Fibroblast of villous mesenchyme (primary cell): ENCODE measurements around the gene PCDH9. TPM values are rescaled to one million over a fixed set of nuclear protein-coding genes. Genes with fewer than 3 reads are reported as not detected.

ENCODE experiments used
- DNase-seq: peaks from one replicate; pipeline ENCODE4 v3.0.0-alpha.2; 2010; ENCODE audit warnings: low read depth
- H3K4me3 ChIP-seq: 2 replicates; pipeline ENCODE4 v1.5.1; 2011; ENCODE audit warnings: low read depth, mild to moderate bottlenecking, low read length
- total RNA-seq: library from RNA; depleted of rRNA; stranded (reverse); fragments of >200 nt; gene quantifications from 2 replicates; pipeline ENCODE4 v1.2.3, GENCODE V29; 2012
- TF ChIP-seq, protein P1 (sequence below): IDR thresholded peaks from 2 replicates; pipeline ENCODE4 v1.5.1; 2012; ENCODE audit warnings: low read depth, mild to moderate bottlenecking, low read length; ENCODE audit not compliant: insufficient read depth

PCDH9 gene
- total RNA-seq, 1 donor = 9.9 TPM

DNA sequence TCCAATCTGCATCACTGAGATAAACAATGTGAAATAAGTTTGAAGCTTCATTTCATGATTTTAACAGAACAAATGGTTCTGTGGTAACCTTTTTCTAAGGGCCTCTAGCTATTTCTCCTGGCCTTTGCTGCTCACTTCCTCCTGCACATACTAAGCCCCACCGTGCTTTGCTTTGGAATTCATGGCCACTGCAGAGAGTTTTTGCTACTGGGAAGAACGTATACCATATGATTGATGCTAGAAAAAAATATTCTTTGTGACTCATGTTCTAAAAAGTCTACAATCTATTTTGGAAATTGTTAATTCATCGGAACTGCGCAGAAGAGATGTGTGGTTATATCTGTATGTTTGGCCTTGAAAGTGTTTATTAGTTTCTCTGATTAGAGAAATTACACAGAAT is 747.3 kb downstream of the PCDH9 start:
- no peak overlapping the region for H3K4me3 ChIP-seq
- TF ChIP-seq, protein P1, sequence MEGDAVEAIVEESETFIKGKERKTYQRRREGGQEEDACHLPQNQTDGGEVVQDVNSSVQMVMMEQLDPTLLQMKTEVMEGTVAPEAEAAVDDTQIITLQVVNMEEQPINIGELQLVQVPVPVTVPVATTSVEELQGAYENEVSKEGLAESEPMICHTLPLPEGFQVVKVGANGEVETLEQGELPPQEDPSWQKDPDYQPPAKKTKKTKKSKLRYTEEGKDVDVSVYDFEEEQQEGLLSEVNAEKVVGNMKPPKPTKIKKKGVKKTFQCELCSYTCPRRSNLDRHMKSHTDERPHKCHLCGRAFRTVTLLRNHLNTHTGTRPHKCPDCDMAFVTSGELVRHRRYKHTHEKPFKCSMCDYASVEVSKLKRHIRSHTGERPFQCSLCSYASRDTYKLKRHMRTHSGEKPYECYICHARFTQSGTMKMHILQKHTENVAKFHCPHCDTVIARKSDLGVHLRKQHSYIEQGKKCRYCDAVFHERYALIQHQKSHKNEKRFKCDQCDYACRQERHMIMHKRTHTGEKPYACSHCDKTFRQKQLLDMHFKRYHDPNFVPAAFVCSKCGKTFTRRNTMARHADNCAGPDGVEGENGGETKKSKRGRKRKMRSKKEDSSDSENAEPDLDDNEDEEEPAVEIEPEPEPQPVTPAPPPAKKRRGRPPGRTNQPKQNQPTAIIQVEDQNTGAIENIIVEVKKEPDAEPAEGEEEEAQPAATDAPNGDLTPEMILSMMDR = no peak
- no peak for DNase-seq

DNA sequence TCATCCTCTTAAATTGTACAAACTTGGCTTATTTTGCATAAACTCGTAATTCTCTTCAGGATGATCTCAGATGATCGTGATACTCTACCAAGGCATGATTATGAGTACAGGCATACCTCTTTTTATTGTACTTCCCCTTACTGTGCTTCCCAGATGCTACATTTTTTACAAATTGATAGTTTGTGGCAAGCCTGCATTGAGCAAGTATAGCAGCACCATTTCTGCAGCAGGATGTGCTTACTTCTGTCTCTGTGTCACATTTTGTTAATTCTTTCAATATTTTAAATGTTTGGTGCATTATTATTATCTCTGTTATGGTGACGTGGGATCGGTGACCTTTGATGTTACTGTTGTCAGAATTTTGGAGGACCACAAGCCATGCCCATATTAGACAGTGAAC is 752.3 kb downstream of the PCDH9 start:
- no peak for DNase-seq
- no peak overlapping the region for H3K4me3 ChIP-seq
- TF ChIP-seq, protein P1 = no peak

DNA sequence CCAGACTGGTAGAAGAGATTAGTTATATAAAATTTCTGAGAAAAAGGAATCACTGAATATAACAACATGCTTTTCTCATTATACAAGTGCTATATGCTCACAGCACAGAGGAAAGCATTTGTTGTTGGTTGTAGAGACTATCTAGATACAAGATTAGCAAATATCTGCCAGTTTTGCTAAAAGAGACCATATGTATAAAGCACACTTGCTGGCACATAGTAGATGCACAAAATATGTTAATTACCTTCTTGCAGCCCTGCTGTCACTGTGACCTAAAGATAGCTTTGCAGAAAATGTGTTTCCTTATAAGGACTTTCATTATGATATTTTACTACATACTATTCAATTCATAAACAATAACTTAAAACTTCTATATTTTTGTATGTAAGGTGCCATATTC is 755.1 kb downstream of the PCDH9 start:
- no peak overlapping the region for H3K4me3 ChIP-seq
- no peak for DNase-seq
- TF ChIP-seq, protein P1 = no peak

DNA sequence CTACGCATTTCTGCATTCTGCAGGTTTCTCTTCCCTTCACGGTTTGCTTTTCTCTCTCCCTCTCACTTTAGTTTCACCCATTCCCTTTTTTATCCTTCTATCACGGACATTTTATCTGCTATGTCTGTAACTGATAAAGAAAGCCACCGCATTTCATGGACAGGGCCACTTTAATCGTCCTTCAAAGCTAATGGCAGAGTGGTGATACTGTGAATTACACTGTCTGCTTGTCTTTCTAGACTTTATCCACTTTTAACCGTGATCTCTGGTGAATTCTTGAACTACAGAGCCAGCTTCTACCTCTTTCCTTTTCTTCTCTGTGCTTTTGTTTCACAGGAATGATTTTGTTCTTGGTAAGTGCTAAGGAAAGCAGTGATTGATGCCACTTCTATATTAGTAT is 760.4 kb downstream of the PCDH9 start:
- H3K4me3 ChIP-seq = no peak overlapping the region
- TF ChIP-seq, protein P1 = no peak
- no peak for DNase-seq

DNA sequence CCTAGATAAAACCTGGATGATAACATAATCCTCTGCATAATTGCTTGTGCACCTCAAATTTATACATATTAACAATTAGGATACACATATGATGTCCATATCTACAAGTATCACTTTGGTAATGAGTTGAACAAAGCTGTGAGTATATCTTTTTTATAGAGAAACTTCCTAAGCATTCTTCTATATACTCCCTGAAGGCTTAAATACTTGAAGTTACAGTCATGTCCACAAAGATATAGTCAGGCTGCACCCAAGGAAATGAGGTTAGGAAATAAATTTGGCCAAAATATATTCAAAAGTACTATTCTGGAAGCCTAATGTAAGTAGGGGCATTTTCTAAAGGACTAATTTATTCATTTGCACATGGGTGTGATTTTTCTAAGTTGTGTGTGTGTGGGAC is 761.5 kb downstream of the PCDH9 start:
- TF ChIP-seq, protein P1 = no peak
- H3K4me3 ChIP-seq = no peak overlapping the region
- no peak for DNase-seq

DNA sequence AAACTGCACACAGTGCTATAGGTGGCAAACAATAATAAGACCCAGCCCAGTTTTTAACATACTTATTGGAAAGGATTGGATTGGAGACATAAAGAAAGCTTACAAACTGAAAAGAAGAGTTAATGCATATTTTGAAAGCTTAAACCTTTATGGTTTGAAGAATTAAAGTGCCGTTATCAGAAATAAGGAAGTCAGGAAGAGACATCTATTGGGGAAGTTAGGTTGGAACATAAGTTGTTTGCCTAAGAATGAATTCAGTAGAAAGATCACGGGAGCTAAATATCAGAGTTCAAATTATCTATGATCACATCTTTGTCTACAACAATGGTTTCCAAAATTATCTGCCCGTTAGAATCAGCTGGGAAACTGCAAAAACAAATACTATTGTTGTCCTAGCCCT is 767.9 kb downstream of the PCDH9 start:
- TF ChIP-seq, protein P1 = no peak
- H3K4me3 ChIP-seq = no peak overlapping the region
- no peak for DNase-seq

DNA sequence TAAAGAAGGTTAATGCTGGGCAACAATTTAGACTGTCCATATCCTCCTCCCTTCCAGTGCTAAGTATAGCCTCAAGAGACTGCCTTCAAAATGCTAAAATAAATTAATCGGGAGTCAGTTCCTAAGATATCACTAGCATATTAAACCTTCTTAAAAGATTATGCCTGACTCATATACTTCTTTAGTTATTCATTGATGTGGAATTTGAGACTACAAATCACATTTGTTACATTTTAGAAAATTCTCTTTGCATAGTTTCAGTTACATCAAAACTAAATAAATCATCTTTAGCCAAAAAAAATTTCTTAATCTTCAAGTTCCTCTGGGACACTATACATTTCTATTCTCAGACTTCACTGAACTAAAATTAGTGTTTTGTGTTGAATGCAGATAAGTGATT is 769.1 kb downstream of the PCDH9 start:
- no peak for DNase-seq
- no peak overlapping the region for H3K4me3 ChIP-seq
- TF ChIP-seq, protein P1 = no peak
